Smooth muscle cell (in vitro differentiated cells): Measurements from ENCODE around the gene ACTBL2. TPM values are rescaled to one million over a fixed set of nuclear protein-coding genes. Genes with fewer than 3 reads are reported as not detected.

Experiments used
- DNase-seq: peaks from one replicate; lab custom pipeline; 2025; ENCODE audit not compliant: unreplicated experiment; lab: John Stamatoyannopoulos, UW
- H2AFZ ChIP-seq: fragments of 200-600 bp; sonication (generic); 2 replicates; pipeline ENCODE4 v1.6.0; 2016; ENCODE audit warnings: antibody characterized with exemption, low read depth, mild to moderate bottlenecking
- H3F3A ChIP-seq: fragments of 200-600 bp; sonication (generic); 2 replicates; pipeline ENCODE4 v1.6.0; 2017; ENCODE audit warnings: antibody characterized with exemption, low read depth
- H3K27ac ChIP-seq: fragments of 200-600 bp; sonication (generic); 2 replicates; pipeline ENCODE4 v1.5.1; 2016; ENCODE audit warnings: low read depth, mild to moderate bottlenecking
- H3K27me3 ChIP-seq: fragments of 200-600 bp; sonication (generic); 2 replicates; pipeline ENCODE4 v1.6.1; 2016; ENCODE audit warnings: low read depth, mild to moderate bottlenecking
- H3K36me3 ChIP-seq: fragments of 200-600 bp; sonication (generic); 2 replicates; pipeline ENCODE4 v1.5.1; 2016; ENCODE audit warnings: low read depth
- H3K4me1 ChIP-seq: fragments of 200-600 bp; sonication (generic); 2 replicates; pipeline ENCODE4 v1.5.1; 2016; ENCODE audit warnings: low read depth
- H3K4me2 ChIP-seq: fragments of 200-600 bp; sonication (generic); 2 replicates; pipeline ENCODE4 v1.6.0; 2016; ENCODE audit warnings: mild to moderate bottlenecking
- H3K4me3 ChIP-seq: fragments of 200-600 bp; sonication (generic); 2 replicates; pipeline ENCODE4 v1.5.1; 2016; ENCODE audit warnings: mild to moderate bottlenecking
- H3K79me2 ChIP-seq: fragments of 200-600 bp; sonication (generic); 2 replicates; pipeline ENCODE4 v1.6.0; 2016; ENCODE audit warnings: low read depth, mild to moderate bottlenecking
- H3K9ac ChIP-seq: fragments of 200-600 bp; sonication (generic); 2 replicates; pipeline ENCODE4 v1.6.0; 2016; ENCODE audit warnings: low read depth
- H3K9me3 ChIP-seq: fragments of 200-600 bp; sonication (generic); replicated peaks from 2 replicates; pipeline ENCODE4 v1.5.1; 2016; ENCODE audit warnings: low read depth
- H4K20me1 ChIP-seq: fragments of 200-600 bp; sonication (generic); 2 replicates; pipeline ENCODE4 v1.6.0; 2016; ENCODE audit warnings: low read depth
- CTCF ChIP-seq: fragments of 200-600 bp; sonication (generic); IDR thresholded peaks from 2 replicates; pipeline ENCODE4 v1.5.1; 2017; ENCODE audit warnings: borderline replicate concordance, mild to moderate bottlenecking, antibody characterized with exemption; ENCODE audit not compliant: insufficient read depth, poor library complexity, severe bottlenecking
- WGBS: methylation state at CpG from one replicate; pipeline ENCODE4 v1.1.7; 2016; ENCODE audit warnings: low lambda C conversion rate; 5-methylcytosine and 5-hydroxymethylcytosine counted together
- polyA plus RNA-seq: library from polyadenylated mRNA; unstranded; fragments of >200 nt; fragmentation: Nextera tagmentation; extraction: Ambion mirVana; gene quantifications from 2 replicates; pipeline ENCODE4 v1.2.1, GENCODE V29; 2016
- total RNA-seq: library from RNA; depleted of rRNA; stranded (reverse); fragments of >200 nt; gene quantifications from 2 replicates; pipeline ENCODE4 v1.2.3, GENCODE V29; 2014

The ACTBL2 gene
- total and polyA plus RNA-seq, 2 experiments from 2014 or later: 1.3 to 3.6 TPM

GRCh38 chr5:57448287-57448686, 34.3 kb downstream of the ACTBL2 start:
- Histone ChIP-seq H2AFZ (no peak overlapping the region), H4K20me1 (no peaks in the 10 kb centered on the region), H3K27me3 (no peaks in the 10 kb centered on the region), H3K9ac (no peak overlapping the region), H3K79me2 (no peaks in the 10 kb centered on the region), H3K4me2 (peak overlapping the region; percentile 43), H3K27ac (peak overlapping the region; percentile 57), H3K9me3 (no peaks in the 10 kb centered on the region), H3K4me1 (peaks cover 9% of the 10 kb centered on the region), H3K4me3 (no peak overlapping the region), H3F3A (peaks cover 15% of the 10 kb centered on the region), H3K36me3 (no peaks in the 10 kb centered on the region)
- 81% methylated on average over 4 of the region's 4 CpGs for WGBS
- no peak for DNase-seq
- TF ChIP-seq CTCF: no peak

- TF ChIP-seq CTCF: no peak
- peak overlapping the region; percentile 43 for H3K4me2 ChIP-seq
- H3K79me2 ChIP-seq: no peaks in the 10 kb centered on the region
- no peaks in the 10 kb centered on the region for H3K36me3 ChIP-seq
- no peaks in the 10 kb centered on the region for H3K27me3 ChIP-seq
- no peaks in the 10 kb centered on the region for H3K9me3 ChIP-seq
- H3K4me1 ChIP-seq: peaks cover 9% of the 10 kb centered on the region
- no peak overlapping the region for H3K4me3 ChIP-seq
- no peaks in the 10 kb centered on the region for H4K20me1 ChIP-seq
- DNase-seq: no peak
- no peak overlapping the region for H2AFZ ChIP-seq
- H3F3A ChIP-seq: peaks cover 22% of the 10 kb centered on the region
- H3K9ac ChIP-seq: no peak overlapping the region
- H3K27ac ChIP-seq: peak overlapping the region; percentile 57
Observed at GRCh38 chr5:57447658-57448057, 35.0 kb downstream of the ACTBL2 start.

- Histone ChIP-seq H3K9ac (no peak overlapping the region), H4K20me1 (no peaks in the 10 kb centered on the region), H2AFZ (no peak overlapping the region), H3K36me3 (no peaks in the 10 kb centered on the region), H3K27ac (no peak overlapping the region), H3K79me2 (no peaks in the 10 kb centered on the region), H3K9me3 (no peaks in the 10 kb centered on the region), H3K27me3 (no peaks in the 10 kb centered on the region), H3F3A (peaks cover 25% of the 10 kb centered on the region), H3K4me3 (no peak overlapping the region), H3K4me2 (no peak overlapping the region), H3K4me1 (peaks cover 9% of the 10 kb centered on the region)
- DNase-seq: no peak
- WGBS: 88% methylated on average over 2 of the region's 2 CpGs
- TF ChIP-seq CTCF: no peak
Observed at GRCh38 chr5:57446966-57447365, 35.6 kb downstream of the ACTBL2 start.

- peaks cover 25% of the 10 kb centered on the region for H3F3A ChIP-seq
- no peaks in the 10 kb centered on the region for H3K79me2 ChIP-seq
- no peaks in the 10 kb centered on the region for H4K20me1 ChIP-seq
- peak overlapping the region; percentile 80 for H2AFZ ChIP-seq
- no peak overlapping the region for H3K4me3 ChIP-seq
- H3K36me3 ChIP-seq: no peaks in the 10 kb centered on the region
- H3K9me3 ChIP-seq: no peaks in the 10 kb centered on the region
- H3K4me2 ChIP-seq: no peak overlapping the region
- H3K27ac ChIP-seq: peak overlapping the region; percentile 44
- H3K9ac ChIP-seq: no peak overlapping the region
- no peak for TF ChIP-seq CTCF
- DNase-seq: no peak
- H3K27me3 ChIP-seq: no peaks in the 10 kb centered on the region
- 87% methylated on average over 4 of the region's 4 CpGs for WGBS
- peaks cover 16% of the 10 kb centered on the region for H3K4me1 ChIP-seq
Observed at GRCh38 chr5:57445705-57446037, 36.9 kb downstream of the ACTBL2 start.
